GM12872 (cell line): ENCODE data around the gene COBL.

Source experiments
- CTCF ChIP-seq: IDR thresholded peaks from 3 replicates; pipeline ENCODE4 v1.5.1; 2011; ENCODE audit warnings: low read depth, mild to moderate bottlenecking, low read length, moderate library complexity; ENCODE audit not compliant: insufficient read depth

Gene COBL

GRCh38 chr7:51278797-51279196 is 37.8 kb downstream of the COBL start:
- no peak for TF ChIP-seq CTCF

- TF ChIP-seq CTCF, result no peak
These were observed 39.6 kb downstream of the COBL start for GRCh38 chr7:51276967-51277366.

GRCh38 chr7:51276091-51276605 is 40.5 kb downstream of the COBL start:
- TF ChIP-seq CTCF, result no peak

- TF ChIP-seq CTCF, result no peak
These were observed 41.1 kb downstream of the COBL start for GRCh38 chr7:51275532-51275931.

- TF ChIP-seq CTCF, result no peak
These were observed 41.7 kb downstream of the COBL start for GRCh38 chr7:51274955-51275354.

GRCh38 chr7:51274001-51274400 is 42.6 kb downstream of the COBL start:
- TF ChIP-seq CTCF, result no peak

GRCh38 chr7:51273360-51273759 is 43.2 kb downstream of the COBL start:
- no peak for TF ChIP-seq CTCF

GRCh38 chr7:51270965-51271364 is 45.6 kb downstream of the COBL start:
- no peak for TF ChIP-seq CTCF
